K562 (cell line): ENCODE data around the gene SND1. TPM values are rescaled to one million over a fixed set of nuclear protein-coding genes. Genes with fewer than 3 reads are reported as not detected.

Experiments used
- ATAC-seq: fragments of 200-7000 bp; cut with Tn5 transposase; 3 replicates; pipeline ENCODE4 v1.9.1; 2020; ENCODE audit warnings: moderate library complexity
- BruUV-seq: library from RNA; stranded (reverse); fragments of 400-500 nt; replicated peaks from 2 replicates; lab custom pipeline; 2021; lab: Mats Ljungman, UMichigan
- CTCF ChIA-PET: fragments of 300-600 bp; formaldehyde crosslinking; extraction: SDS; loops from one replicate; lab custom pipeline; 2021; ENCODE audit warnings: low intra/inter-chr PET ratio; lab: Yijun Ruan, JAX
- POLR2A ChIA-PET: fragments of 300-600, 350-650 bp; sonication (Branson Sonifier 250); formaldehyde crosslinking; extraction: SDS; loops from one replicate; lab custom pipeline; 2021; ENCODE audit warnings: antibody characterized with exemption, inconsistent platforms; lab: Yijun Ruan, JAX
- DNase-seq, 4 experiments: peaks; one replicate each; pipeline versions ENCODE4 v3.0.0 to v3.0.0-alpha.2; 2011 to 2018; ENCODE audit warnings: low spot score in 3 of 4, mixed read lengths in 3 of 4; ENCODE audit errors: extremely low read depth in 1 of 4
- FAIRE-seq: peaks from 2 replicates; lab custom pipeline; 2011; peaks lifted over from hg19 to GRCh38; lab: Jason Lieb, UNC
- H2AFZ ChIP-seq: 2 replicates; pipeline ENCODE4 v1.6.0; 2011; ENCODE audit warnings: low read depth, low read length, control low read depth, inconsistent platforms
- H3K27ac ChIP-seq: fragments of 200-600 bp; 3 replicates; pipeline ENCODE4 v1.8.0; 2011; ENCODE audit warnings: low read depth, mild to moderate bottlenecking, control low read depth, inconsistent platforms, low read length, moderate library complexity, mixed read lengths; ENCODE audit errors: extremely low read depth
- H3K27me3 ChIP-seq, 2 experiments: fragments of 300-600 bp in 1 of 2; 2 replicates in 1 of 2; 3 replicates in 1 of 2; pipeline versions ENCODE4 v1.6.0 to v1.8.0; 2011; ENCODE audit warnings: inconsistent platforms in 2 of 2, low read length in 2 of 2, mild to moderate bottlenecking in 1 of 2, mixed read lengths in 1 of 2, moderate library complexity in 1 of 2; ENCODE audit not compliant: control insufficient read depth in 2 of 2, insufficient read depth in 2 of 2
- H3K36me3 ChIP-seq: fragments of 300-600 bp; 3 replicates; pipeline ENCODE4 v1.8.0; 2011; ENCODE audit warnings: mild to moderate bottlenecking, low read length, inconsistent platforms; ENCODE audit not compliant: control insufficient read depth, insufficient read depth
- H3K4me1 ChIP-seq, 2 experiments: fragments of 200-600 bp in 1 of 2; replicated peaks in 1 of 2; 2 replicates in 1 of 2; 3 replicates in 1 of 2; pipeline versions ENCODE4 v1.5.1 to v1.8.0; 2011; ENCODE audit warnings: inconsistent platforms in 2 of 2, low read length in 2 of 2, mild to moderate bottlenecking in 1 of 2, mixed read lengths in 1 of 2, moderate library complexity in 1 of 2; ENCODE audit not compliant: control insufficient read depth in 2 of 2, insufficient read depth in 2 of 2
- H3K4me2 ChIP-seq: 2 replicates; pipeline ENCODE4 v1.6.1; 2011; ENCODE audit warnings: low read length, control low read depth, inconsistent platforms, mixed read lengths; ENCODE audit not compliant: insufficient read depth
- H3K4me3 ChIP-seq: fragments of 200-600 bp; sonication (generic), shearing (Covaris generic); 2 replicates; pipeline ENCODE4 v1.5.1; 2016; ENCODE audit warnings: control low read depth, inconsistent platforms
- H3K79me2 ChIP-seq: fragments of 200-600 bp; 3 replicates; pipeline ENCODE4 v1.8.0; 2011; ENCODE audit warnings: low read length, inconsistent platforms; ENCODE audit not compliant: control insufficient read depth, insufficient read depth
- H3K9ac ChIP-seq, 2 experiments: 2 replicates each; pipeline versions ENCODE4 v1.6.0 to v1.6.1; 2011; ENCODE audit warnings: low read depth in 2 of 2, low read length in 2 of 2, control low read depth in 1 of 2, inconsistent platforms in 1 of 2, mild to moderate bottlenecking in 1 of 2, mixed read lengths in 1 of 2; ENCODE audit not compliant: insufficient read depth in 1 of 2
- H3K9me1 ChIP-seq: one replicate; pipeline ENCODE4 v1.6.0; 2011; ENCODE audit warnings: inconsistent platforms, mild to moderate bottlenecking, low read length, moderate library complexity; ENCODE audit not compliant: control insufficient read depth, insufficient read depth
- H3K9me3 ChIP-seq: replicated peaks from 2 replicates; pipeline ENCODE4 v1.5.1; 2011; ENCODE audit warnings: low read depth, low read length, inconsistent platforms; ENCODE audit not compliant: control insufficient read depth, insufficient read depth
- H4K20me1 ChIP-seq: replicated peaks from 2 replicates; pipeline ENCODE4 v1.6.1; 2011; ENCODE audit warnings: low read length, inconsistent platforms, mixed read lengths; ENCODE audit not compliant: control insufficient read depth, insufficient read depth
- CTCF ChIP-seq, 3 experiments: IDR thresholded peaks in 2 of 3; conservative IDR thresholded peaks in 1 of 3; 2 replicates each; pipeline ENCODE4 v1.5.1; 2011 to 2012; ENCODE audit warnings: low read length in 3 of 3, mild to moderate bottlenecking in 3 of 3, control low read depth in 2 of 3, improper control_type of control experiment in 1 of 3, inconsistent platforms in 1 of 3, low read depth in 1 of 3, mixed read lengths in 1 of 3, moderate library complexity in 1 of 3; ENCODE audit not compliant: insufficient read depth in 2 of 3
- FOXA1 ChIP-seq: fragments of 450-650 bp; IDR thresholded peaks from 2 replicates; pipeline ENCODE4 v1.6.1; 2016; ENCODE audit warnings: mild to moderate bottlenecking, borderline replicate concordance
- IRF2 ChIP-seq: sonication (generic); formaldehyde crosslinking; IDR thresholded peaks from 2 replicates; pipeline ENCODE4 v1.8.1; 2022; ENCODE audit warnings: mild to moderate bottlenecking, missing genetic modification reagents
- PTRF ChIP-seq: fragments of 450-650 bp; IDR thresholded peaks from 2 replicates; pipeline ENCODE4 v1.6.1; 2016; ENCODE audit warnings: mild to moderate bottlenecking, missing genetic modification characterization, missing compliant biosample characterization
- TFAP4 ChIP-seq: sonication (generic); formaldehyde crosslinking; IDR thresholded peaks from 2 replicates; pipeline ENCODE4 v1.8.0; 2022; ENCODE audit warnings: missing genetic modification reagents, mild to moderate bottlenecking, moderate library complexity, borderline replicate concordance
- TRIM28 ChIP-seq: fragments of 450-650 bp; IDR thresholded peaks from 2 replicates; pipeline ENCODE4 v1.6.1; 2017
- WGBS: fragments of 100-300 bp; shearing (Covaris generic); methylation state at CpG from one replicate; pipeline ENCODE4 v1.1.6; 2016; ENCODE audit warnings: low coverage, mixed read lengths; ENCODE audit not compliant: insufficient coverage; ENCODE audit errors: missing lambda C conversion rate; 5-methylcytosine and 5-hydroxymethylcytosine counted together
- in situ Hi-C: fragments of 300-500 bp; cut with MboI; formaldehyde crosslinking; loops from 4 replicates; pipeline ENCODE4 v1.15.0; 2018; ENCODE audit warnings: inconsistent platforms, mixed read lengths
- intact Hi-C: fragments of 100-400 bp; cut with micrococcal nuclease; formaldehyde crosslinking; loops from 2 replicates; pipeline ENCODE4 v1.14.2; 2022
- polyA plus RNA-seq, 8 experiments: library from polyadenylated mRNA; depleted of rRNA in 4 of 8; stranded (reverse) in 5 of 8; unstranded in 3 of 8; fragments of >200 nt; fragmentation: Nextera tagmentation in 2 of 8; fragmentation: Illumina TruSeq in 1 of 8; extraction: Ambion mirVana in 2 of 8; extraction: Trizol in 1 of 8; gene quantifications; 2 replicates each; pipeline versions ENCODE4 v1.2.1 to v1.2.3, GENCODE V29; 2011 to 2014; ENCODE audit warnings: inconsistent platforms in 1 of 8, missing spikeins in 1 of 8
- total RNA-seq, 7 experiments: library from RNA; depleted of rRNA in 6 of 7; stranded (reverse); fragments of >200 nt in 6 of 7; fragmentation: Illumina TruSeq in 2 of 7; extraction: Trizol in 2 of 7; gene quantifications; 2 replicates each; pipeline versions ENCODE4 v1.2.1 to v1.2.3, GENCODE V29; 2011 to 2021; ENCODE audit warnings: low replicate concordance in 1 of 7

The SND1 gene
- total and polyA plus RNA-seq, 9 of the 15 experiments (the other 6 are each of a cell fraction or from before 2014, with no cell fraction given): 46.5 to 307 (median 191) TPM

GRCh38 chr7:128045158-128045557 is 393.2 kb downstream of the SND1 start:
- intact Hi-C loops (no loop called here), in situ Hi-C loops (no loop called here)
- Histone ChIP-seq H3K4me3 (no peak overlapping the region), H3K9me1 (no peaks in the 10 kb centered on the region), H2AFZ (no peak overlapping the region), H3K36me3 (peaks cover 28% of the 10 kb centered on the region), H3K4me2 (no peak overlapping the region), H3K9me3 (no peaks in the 10 kb centered on the region), H3K27me3 (no peaks in the 10 kb centered on the region), H3K9ac (no peak overlapping the region), H3K79me2 (no peaks in the 10 kb centered on the region), H3K27ac (no peak overlapping the region), H3K4me1 (no peaks in the 10 kb centered on the region), H4K20me1 (peaks cover 17% of the 10 kb centered on the region; the same call in 1 of the 2 replicates)
- DNase-seq: no peak
- WGBS: 45% methylated on average over 1 of the region's 1 CpG
- POLR2A ChIA-PET: interaction anchor here (0.9 to 1.4 kb wide), 6 partner anchors 8 to 54 kb away, joined by 3 read pairs; no protein-coding TSS in a partner anchor
- ATAC-seq: no peak
- CTCF ChIA-PET: no interaction called here
- no peak for FAIRE-seq
- 0 out of 6 replicates have a peak, but pooled peaks of 1 of the 3 experiments have one; percentile 3 for TF ChIP-seq CTCF (IDR thresholded peaks at IDR 0.05 in 2 of 3, conservative IDR thresholded peaks at IDR 0.05 in 1 of 3; ENCODE audit: insufficient read depth in 2 of 3, low read depth in 1 of 3, low read length in 3 of 3)
- TF ChIP-seq FOXA1: no peak
- no peak for TF ChIP-seq PTRF
- no peak for TF ChIP-seq TFAP4 (CRISPR knock-in tag)
- no peak for TF ChIP-seq TRIM28
- TF ChIP-seq IRF2 (CRISPR knock-in tag): no peak
- BruUV-seq: no TSS peak
